Transverse colon (tissue), 4 donors: ENCODE measurements around the gene TAF3. TPM values are rescaled to one million over a fixed set of nuclear protein-coding genes. Genes with fewer than 3 reads are reported as not detected.

Experiments
- DNase-seq: peaks from one replicate; pipeline ENCODE4 v3.0.0-alpha.2; 2019
- H3K27ac ChIP-seq, 4 donors: fragments of 200-600 bp; sonication (generic); 2 replicates each; pipeline ENCODE4 v1.5.1; 2016 to 2018; ENCODE audit warnings: inconsistent platforms in 4 of 4
- H3K27me3 ChIP-seq: fragments of 200-600 bp; sonication (generic); 2 replicates; pipeline ENCODE4 v1.5.1; 2017; ENCODE audit warnings: inconsistent platforms
- H3K36me3 ChIP-seq, 4 donors: fragments of 200-600 bp; sonication (generic); 2 replicates each; pipeline ENCODE4 v1.5.1; 2017 to 2019; ENCODE audit warnings: inconsistent platforms in 4 of 4
- H3K4me1 ChIP-seq, 4 donors: fragments of 200-600 bp; sonication (generic); 2 replicates each; pipeline ENCODE4 v1.5.1; 2017 to 2020; ENCODE audit warnings: inconsistent platforms in 4 of 4
- H3K4me3 ChIP-seq, 4 donors: fragments of 200-600 bp; sonication (generic); 1 replicate in 1 of 4; 2 replicates in 3 of 4; pipeline versions ENCODE4 v1.5.1 to v1.6.1; 2017 to 2019; ENCODE audit warnings: inconsistent platforms in 4 of 4
- H3K9me3 ChIP-seq, 2 donors: fragments of 200-600 bp; sonication (generic); 2 replicates each; pipeline ENCODE4 v1.5.1; 2017 to 2019; ENCODE audit warnings: inconsistent platforms in 2 of 2
- EP300 ChIP-seq: sonication (generic); formaldehyde crosslinking; IDR thresholded peaks from one replicate; pipeline ENCODE4 v1.6.1; 2017; ENCODE audit warnings: antibody characterized with exemption, low read depth
- POLR2A ChIP-seq: fragments of 450-650 bp; IDR thresholded peaks from one replicate; pipeline ENCODE4 v1.6.1; 2016; ENCODE audit warnings: antibody characterized with exemption, mild to moderate bottlenecking, moderate library complexity
- POLR2AphosphoS5 ChIP-seq, 3 donors: sonication (generic); formaldehyde crosslinking; IDR thresholded peaks; one replicate each; pipeline ENCODE4 v1.6.1; 2016; ENCODE audit warnings: antibody characterized with exemption in 3 of 3
- WGBS, 2 donors: methylation state at CpG; one replicate each; pipeline ENCODE4 v1.1.5; 2018; ENCODE audit warnings: low coverage in 1 of 2; 5-methylcytosine and 5-hydroxymethylcytosine counted together
- in situ Hi-C, 4 donors: fragments of 200-750 bp; cut with MboI; loops; one replicate each; pipeline versions ENCODE4 v1.15.0 to v1.15.1; 2017; ENCODE audit warnings: low sequenced_read_pairs in 3 of 4, low pct_ligation_motif_present in 1 of 4, low pct_unique_long_range_greater_than_20kb in 1 of 4
- intact Hi-C: fragments of 100-400 bp; cut with DNase I; formaldehyde crosslinking; loops from one replicate; pipeline ENCODE4 v1.15.1; 2023; ENCODE audit warnings: low total_unique reads
- total RNA-seq, 4 donors: library from RNA; depleted of rRNA; stranded (reverse); fragments of >200 nt; gene quantifications; one replicate each; pipeline ENCODE4 v1.1.0, GENCODE V29; 2016
- TF ChIP-seq, protein P1 (sequence below), 5 experiments: fragments of 200-600 bp in 3 of 5; fragments of 450-650 bp in 2 of 5; sonication (generic) in 3 of 5; IDR thresholded peaks; 1 replicate in 2 of 5; 2 replicates in 3 of 5; pipeline ENCODE4 v1.5.1; 2016 to 2017; ENCODE audit warnings: antibody characterized with exemption in 5 of 5, inconsistent platforms in 3 of 5, mild to moderate bottlenecking in 2 of 5, moderate library complexity in 1 of 5

The TAF3 gene
- total RNA-seq, 4 donors from 2014 or later, result 4.8 to 35.6 (median 9.6) TPM

- intact Hi-C loops (no loop called here), in situ Hi-C loops (no loop called here)
- Histone ChIP-seq H3K27ac (peak overlapping the region; percentile 88 to 93 (median 91)), H3K9me3 (no peaks in the 10 kb centered on the region), H3K4me3 (peak overlapping the region; percentile 81 to 98 (median 92)), H3K4me1 (peaks cover 24 to 62% (median 53%) of the 10 kb centered on the region in 4 donors), H3K36me3 (no peaks in the 10 kb centered on the region), H3K27me3 (no peaks in the 10 kb centered on the region)
- 2 to 3% methylated on average over 6 to 25 of the region's 25 CpGs for WGBS, 2 donors
- no peak for DNase-seq
- TF ChIP-seq, protein P1, sequence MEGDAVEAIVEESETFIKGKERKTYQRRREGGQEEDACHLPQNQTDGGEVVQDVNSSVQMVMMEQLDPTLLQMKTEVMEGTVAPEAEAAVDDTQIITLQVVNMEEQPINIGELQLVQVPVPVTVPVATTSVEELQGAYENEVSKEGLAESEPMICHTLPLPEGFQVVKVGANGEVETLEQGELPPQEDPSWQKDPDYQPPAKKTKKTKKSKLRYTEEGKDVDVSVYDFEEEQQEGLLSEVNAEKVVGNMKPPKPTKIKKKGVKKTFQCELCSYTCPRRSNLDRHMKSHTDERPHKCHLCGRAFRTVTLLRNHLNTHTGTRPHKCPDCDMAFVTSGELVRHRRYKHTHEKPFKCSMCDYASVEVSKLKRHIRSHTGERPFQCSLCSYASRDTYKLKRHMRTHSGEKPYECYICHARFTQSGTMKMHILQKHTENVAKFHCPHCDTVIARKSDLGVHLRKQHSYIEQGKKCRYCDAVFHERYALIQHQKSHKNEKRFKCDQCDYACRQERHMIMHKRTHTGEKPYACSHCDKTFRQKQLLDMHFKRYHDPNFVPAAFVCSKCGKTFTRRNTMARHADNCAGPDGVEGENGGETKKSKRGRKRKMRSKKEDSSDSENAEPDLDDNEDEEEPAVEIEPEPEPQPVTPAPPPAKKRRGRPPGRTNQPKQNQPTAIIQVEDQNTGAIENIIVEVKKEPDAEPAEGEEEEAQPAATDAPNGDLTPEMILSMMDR (IDR thresholded peaks at IDR 0.05), result no peak
- TF ChIP-seq POLR2AphosphoS5 (IDR thresholded peaks at IDR 0.05) (no peak), POLR2A (no peak), EP300 (no peak)
These were observed 29.5 kb upstream of the TAF3 start for GRCh38 chr10:7788639-7789286.

DNA sequence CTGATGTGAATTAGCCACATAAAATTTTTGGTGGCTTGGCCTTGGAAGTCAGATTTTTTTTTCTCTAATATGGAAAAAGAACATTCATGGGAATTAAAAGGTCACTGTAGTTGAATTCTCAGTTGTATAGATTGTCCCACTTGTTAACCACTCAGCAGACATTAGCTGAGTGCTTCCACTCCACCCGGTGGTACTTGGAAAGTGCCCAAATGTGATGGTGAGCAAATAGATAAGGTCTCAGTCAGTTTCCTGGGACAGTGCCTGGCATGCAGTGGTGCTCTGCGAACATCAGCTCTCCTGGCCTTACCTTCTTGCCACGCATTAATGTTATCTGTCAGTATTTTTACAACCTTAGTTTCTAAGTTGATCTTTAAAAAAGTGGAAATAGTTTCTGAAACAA is 28.9 kb upstream of the TAF3 start:
- Histone ChIP-seq H3K4me1 (peaks cover 24 to 68% (median 57%) of the 10 kb centered on the region in 4 donors), H3K36me3 (no peaks in the 10 kb centered on the region), H3K9me3 (no peaks in the 10 kb centered on the region), H3K27ac (peak overlapping the region; percentile 88 to 93 (median 91)), H3K4me3 (peak overlapping the region; percentile 81 to 98 (median 92)), H3K27me3 (no peaks in the 10 kb centered on the region)
- 34 to 40% methylated on average over 1 to 3 of the region's 3 CpGs for WGBS, 2 donors
- no peak for DNase-seq
- no peak for TF ChIP-seq POLR2AphosphoS5 (IDR thresholded peaks at IDR 0.05)
- TF ChIP-seq EP300, result no peak
- TF ChIP-seq POLR2A, result no peak
- TF ChIP-seq, protein P1 (IDR thresholded peaks at IDR 0.05), result no peak
- intact Hi-C loops, result no loop called here
- in situ Hi-C loops, result no loop called here

DNA sequence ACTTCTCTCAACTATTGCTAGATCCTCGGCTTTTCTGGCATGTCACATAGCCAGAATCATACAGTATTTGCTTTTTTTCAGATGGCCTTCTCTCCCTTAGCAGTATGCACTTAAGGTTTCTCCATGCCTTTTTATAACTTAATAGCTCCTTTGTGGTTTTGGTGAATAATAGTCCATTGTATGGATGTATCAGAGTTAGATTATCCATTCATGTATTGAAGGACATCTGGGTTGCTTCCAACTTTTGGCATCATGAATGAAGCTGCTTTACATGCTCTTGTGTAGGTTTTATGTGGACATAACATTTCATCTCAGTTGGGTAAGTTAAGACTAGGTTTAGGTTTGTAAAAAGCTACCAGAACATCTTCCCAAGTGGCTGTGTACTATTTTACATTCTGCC is 25.8 kb upstream of the TAF3 start:
- WGBS, 2 donors, result 34 to 63% methylated on average over 1 of the region's 1 CpG
- Histone ChIP-seq H3K4me3 (no peak overlapping the region), H3K4me1 (peaks cover 17 to 73% (median 50%) of the 10 kb centered on the region in 4 donors), H3K27me3 (no peaks in the 10 kb centered on the region), H3K27ac (peak overlapping the region in 1 of 4 donors; percentile 47), H3K9me3 (no peaks in the 10 kb centered on the region), H3K36me3 (peaks cover 0 to 9% (median 4%) of the 10 kb centered on the region in 4 donors)
- in situ Hi-C loops (no loop called here), intact Hi-C loops (no loop called here)
- no peak for DNase-seq
- TF ChIP-seq EP300 (no peak), POLR2AphosphoS5 (IDR thresholded peaks at IDR 0.05) (no peak), POLR2A (no peak)
- TF ChIP-seq, protein P1 (IDR thresholded peaks at IDR 0.05), result no peak

GRCh38 chr10:7794251-7795026 is 23.9 kb upstream of the TAF3 start:
- Histone ChIP-seq H3K27me3 (no peaks in the 10 kb centered on the region), H3K4me1 (peaks cover 12 to 67% (median 43%) of the 10 kb centered on the region in 4 donors), H3K36me3 (peaks cover 0 to 27% (median 13%) of the 10 kb centered on the region in 4 donors), H3K27ac (no peak overlapping the region), H3K4me3 (no peak overlapping the region), H3K9me3 (no peaks in the 10 kb centered on the region)
- 82 to 83% methylated on average over 2 to 4 of the region's 4 CpGs for WGBS, 2 donors
- intact Hi-C loops (no loop called here), in situ Hi-C loops (no loop called here)
- no peak for TF ChIP-seq EP300
- no peak for TF ChIP-seq POLR2AphosphoS5 (IDR thresholded peaks at IDR 0.05)
- TF ChIP-seq, protein P1 (IDR thresholded peaks at IDR 0.05), result no peak
- no peak for TF ChIP-seq POLR2A
- DNase-seq, result no peak
